Fibroblast of gingiva (primary cell): ENCODE results near the gene HOXA9.

ENCODE experiments used
- DNase-seq: peaks from one replicate; pipeline ENCODE4 v3.0.0-alpha.2; 2011; ENCODE audit warnings: low read depth

The HOXA9 gene

DNA sequence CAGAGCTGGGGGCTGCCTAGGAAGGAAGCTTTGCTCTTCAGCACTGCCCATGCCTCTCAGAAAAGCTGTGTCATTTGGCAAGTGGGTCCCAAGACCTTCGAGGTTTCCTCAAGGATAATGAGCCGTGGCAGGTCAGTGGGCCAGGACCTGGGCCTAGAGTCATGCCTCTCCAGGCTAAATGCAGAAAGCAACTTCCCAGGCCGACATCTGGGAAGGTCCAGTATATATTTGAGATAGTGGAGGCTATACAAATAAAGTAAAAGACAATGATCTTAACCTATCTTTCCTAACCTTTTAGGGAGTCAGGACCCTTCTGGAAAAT, 11.1 kb upstream of the HOXA9 start:
- no peak for DNase-seq

DNA sequence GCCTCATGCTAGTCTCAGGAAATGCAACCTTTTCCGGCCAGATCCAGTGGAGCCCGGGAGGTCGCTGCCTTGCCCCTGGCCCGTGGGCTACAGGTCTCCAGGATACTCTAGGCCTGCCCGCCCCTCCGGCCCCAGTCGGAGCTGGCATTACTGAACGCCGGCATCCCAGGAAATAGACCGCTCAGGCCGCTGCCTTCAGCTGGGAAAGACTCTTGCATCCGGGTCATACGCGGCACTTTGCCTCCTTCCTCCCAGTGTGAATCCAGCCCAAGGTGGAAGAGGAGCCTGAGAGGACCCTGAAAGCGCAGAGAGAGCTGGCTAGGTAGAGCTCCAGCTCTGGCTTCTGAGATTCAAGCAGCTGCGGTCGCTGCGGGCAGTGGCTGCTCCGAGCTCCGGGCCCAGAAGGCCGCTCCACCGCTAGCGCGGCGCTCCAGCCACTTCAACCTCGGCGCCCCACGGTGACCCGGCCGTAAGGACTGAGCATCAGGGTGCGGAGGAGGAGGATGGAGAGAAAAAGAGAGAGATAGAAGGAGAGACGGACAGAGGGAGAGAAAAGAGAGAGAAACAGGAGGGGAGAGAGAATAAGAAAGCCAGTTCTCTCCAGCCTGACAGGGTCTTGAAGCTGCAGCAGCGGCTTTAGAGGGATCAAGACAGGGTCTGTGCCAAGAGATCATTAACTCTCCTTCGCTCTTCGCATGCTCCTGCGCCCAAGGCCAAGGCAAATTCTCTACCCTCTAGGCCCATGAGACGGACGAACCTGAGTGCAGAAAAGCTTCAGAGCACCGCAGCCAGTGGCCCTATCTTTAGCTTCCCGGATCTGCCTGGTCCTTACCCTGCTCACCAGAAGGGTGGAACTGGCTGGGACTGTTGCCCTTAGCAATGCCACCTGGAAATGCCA, 10.5 kb upstream of the HOXA9 start:
- no peak for DNase-seq

DNA sequence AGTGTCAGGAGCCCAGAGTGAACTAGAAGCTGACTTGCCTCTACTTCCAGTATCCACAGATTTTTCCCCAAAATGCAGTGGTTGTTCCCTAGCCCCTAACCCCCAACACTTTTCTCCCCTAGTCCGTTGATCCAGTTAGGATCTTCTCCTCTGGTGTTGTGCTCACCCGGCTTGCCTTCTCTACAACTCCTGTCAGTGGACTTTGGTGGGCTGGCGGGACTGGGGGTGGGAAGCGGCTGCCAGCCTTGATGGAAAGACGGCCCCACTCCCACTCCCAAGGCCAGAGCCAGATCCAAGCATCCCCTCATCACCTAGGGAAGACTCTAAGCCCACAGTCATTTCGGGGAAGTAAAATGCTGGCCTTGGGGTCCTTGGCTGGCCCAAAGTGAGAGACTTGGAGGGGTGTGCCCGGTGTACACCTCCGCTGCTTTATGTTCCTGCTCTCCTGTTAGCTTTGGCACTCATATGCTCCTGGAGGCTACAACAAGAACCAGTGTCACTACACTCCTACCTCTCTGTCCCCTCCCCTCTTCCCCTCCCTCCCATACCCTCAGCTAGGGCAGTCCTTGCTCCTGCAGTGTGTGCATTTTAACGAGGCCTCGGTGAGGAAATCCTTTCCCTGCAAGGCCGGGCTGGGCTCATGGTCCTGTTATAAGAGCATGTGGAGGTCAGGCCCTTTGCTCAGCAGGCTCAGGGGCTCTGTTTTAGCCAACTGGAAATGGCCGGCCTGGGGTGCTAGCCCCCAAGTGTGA, 9.7 kb upstream of the HOXA9 start:
- no peak for DNase-seq

DNA sequence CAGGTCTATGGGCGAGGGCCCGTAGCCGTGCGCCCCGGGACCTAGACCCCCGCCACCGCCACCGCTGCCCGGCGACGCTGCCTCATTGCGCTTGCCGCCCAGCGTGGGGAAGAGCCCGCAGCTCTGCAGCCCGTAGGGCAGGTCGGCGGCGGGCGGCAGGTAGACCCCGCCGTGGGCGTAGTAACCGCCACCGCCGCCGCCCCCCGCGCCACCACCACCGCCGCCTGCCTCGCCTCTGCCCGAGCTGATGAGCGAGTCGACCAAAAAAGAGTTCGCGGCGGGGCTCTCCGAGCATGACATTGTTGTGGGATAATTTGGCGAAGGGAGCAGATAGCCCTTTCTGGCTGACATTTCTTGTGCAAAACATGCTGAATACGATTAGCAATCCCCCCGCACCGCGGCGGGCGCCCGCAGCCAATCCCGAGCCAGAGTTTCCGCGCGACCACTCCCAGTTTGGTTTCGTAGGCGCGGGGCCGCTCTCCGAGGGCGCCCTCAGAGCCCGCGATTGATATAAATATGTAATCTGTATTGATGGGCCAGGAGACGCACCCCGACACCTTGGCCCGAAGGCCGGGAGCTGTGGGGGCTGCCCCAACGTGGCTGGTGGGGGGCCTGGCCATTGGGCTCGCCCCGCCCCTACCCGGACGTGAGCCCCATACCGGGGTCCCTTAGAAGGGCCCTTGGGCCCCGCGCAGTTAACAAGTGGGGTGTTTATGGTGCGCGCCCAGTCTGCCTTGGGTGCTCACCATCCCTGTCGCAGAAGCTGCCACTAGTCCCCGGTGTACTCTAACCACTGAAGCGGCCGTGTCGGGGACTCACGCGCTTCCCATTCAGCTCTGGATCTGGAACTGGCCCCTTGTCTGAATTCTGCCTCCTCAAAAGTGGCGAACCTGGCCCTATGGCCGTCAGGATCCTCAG, 8.9 kb upstream of the HOXA9 start, which contains the start of gene HOXA10:
Gene HOXA10 (minus strand): TSS at position 365 of the 918 bp plus-strand sequence. CDS start 14 bp downstream, at position 351.
- no peak for DNase-seq

DNA sequence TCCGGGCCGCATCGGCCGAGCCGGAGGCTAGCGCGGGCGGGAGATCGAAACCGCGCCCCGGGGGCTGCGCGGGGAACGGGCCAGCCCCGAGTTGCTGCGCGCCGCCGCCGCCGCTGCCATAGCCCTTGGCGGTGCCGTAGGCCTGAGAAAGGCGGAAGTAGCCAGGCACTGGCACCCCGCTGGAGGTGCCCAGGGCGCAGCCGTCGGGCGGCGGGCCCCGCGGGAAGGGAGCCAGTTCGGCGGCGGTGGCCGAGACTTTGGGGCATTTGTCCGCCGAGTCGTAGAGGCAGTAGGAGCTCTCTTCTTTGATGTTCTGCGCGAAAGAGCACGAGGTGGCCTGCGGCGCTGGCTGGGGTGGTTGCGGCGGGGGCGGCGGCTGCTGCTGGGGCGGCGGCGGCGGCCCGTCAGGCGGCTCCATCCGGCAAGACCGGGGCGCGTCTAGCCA, 8.2 kb upstream of the HOXA9 start:
- no peak for DNase-seq

DNA sequence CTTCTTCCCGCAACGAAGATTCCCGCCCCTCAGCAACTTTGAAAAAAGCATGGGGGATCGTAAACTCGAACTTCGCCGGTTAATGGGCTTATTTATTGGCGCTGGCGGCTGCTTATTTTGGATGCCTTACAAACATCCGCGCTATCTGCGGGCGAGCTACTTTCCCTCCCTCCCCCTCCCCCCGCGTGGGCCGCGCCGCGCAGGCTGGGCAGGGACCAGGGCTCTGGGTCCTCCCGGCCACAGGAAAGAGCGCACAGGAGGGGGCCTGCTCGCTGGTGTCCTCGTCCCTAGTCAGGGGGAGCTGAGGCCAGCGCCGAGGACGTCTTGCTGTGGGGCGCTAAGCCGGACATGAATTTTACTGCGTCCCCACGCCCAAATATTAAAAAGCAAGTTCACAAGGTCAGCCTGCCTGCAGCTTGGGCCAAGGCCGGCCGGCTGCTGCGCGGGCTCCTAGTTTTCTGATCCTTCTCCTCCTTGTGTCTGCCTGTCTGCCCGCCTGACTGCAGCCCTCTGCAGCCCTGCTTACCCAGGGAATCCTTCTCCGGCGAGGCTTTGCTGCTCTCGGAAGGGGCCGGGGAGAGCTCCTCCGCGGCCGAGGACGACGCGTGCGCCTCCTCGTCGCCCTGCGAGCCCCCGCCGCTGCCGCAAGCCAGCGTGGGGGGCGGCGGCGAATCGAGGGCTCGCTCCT, 7.6 kb upstream of the HOXA9 start:
- DNase-seq: no peak

DNA sequence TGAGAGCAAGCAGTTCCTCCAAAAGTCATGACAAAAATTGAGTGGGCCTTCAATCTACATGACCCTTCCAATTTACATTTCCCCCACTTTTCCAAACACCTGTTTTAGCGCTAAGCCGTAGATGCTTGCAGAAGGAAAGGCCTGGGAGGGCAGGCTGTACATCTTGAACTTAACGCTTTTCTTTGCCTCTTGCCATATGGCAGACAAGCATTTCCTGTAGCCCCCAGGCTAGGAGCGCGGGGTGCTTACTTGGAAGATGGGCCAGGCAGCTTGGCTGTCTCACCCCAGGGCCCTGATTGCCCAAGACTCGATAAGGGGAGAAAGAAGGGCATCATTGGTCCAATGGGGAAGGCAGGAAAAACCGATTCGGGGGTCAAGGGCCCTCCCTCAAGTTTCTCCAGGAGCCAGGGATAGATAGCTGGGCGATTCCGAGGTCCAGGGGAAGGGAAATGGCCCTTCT, 7.0 kb upstream of the HOXA9 start:
- no peak for DNase-seq

DNA sequence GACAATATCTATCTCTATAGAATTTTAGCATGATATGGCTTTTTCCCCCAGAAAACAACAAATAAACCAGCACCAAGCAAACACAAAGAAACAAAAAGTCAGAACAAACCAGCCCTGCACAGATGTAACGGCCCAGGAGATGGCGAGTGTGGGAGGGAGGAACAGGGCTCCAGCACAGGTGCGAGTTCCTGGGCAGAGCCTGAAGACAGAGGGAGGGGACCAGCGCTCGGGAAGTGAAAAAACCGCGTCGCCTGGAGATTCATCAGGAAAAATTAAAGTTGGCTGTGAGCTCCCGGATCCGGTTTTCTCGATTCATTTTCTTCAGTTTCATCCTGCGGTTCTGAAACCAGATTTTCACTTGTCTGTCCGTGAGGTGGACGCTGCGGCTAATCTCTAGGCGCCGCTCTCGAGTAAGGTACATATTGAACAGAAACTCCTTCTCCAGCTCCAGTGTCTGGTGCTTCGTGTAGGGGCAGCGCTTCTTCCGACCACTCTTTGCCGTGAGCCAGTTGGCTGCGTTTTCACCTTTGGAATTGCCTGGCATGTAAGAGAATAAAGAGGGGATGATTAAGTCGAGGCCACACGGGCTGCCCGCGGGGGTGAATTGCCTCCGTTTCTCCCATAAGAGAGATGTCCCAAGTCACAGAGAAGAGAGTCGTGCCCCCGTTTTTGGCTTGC, 6.4 kb upstream of the HOXA9 start:
- no peak for DNase-seq

DNA sequence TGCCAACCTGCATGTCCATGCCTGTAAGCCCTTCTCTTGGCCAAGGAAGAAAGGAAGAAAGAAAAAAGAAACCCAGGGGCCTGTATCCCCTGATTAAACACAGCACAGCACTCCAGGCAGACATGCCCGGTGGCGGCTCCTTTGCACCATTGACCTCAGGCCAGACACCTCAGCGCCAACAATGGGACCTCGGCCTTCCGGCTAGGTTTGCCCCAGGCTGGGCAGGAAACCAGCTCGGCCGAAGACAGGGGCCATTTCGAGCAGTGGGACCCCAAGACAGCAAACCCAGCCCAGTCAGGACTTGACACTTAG, 5.9 kb upstream of the HOXA9 start:
- no peak for DNase-seq

DNA sequence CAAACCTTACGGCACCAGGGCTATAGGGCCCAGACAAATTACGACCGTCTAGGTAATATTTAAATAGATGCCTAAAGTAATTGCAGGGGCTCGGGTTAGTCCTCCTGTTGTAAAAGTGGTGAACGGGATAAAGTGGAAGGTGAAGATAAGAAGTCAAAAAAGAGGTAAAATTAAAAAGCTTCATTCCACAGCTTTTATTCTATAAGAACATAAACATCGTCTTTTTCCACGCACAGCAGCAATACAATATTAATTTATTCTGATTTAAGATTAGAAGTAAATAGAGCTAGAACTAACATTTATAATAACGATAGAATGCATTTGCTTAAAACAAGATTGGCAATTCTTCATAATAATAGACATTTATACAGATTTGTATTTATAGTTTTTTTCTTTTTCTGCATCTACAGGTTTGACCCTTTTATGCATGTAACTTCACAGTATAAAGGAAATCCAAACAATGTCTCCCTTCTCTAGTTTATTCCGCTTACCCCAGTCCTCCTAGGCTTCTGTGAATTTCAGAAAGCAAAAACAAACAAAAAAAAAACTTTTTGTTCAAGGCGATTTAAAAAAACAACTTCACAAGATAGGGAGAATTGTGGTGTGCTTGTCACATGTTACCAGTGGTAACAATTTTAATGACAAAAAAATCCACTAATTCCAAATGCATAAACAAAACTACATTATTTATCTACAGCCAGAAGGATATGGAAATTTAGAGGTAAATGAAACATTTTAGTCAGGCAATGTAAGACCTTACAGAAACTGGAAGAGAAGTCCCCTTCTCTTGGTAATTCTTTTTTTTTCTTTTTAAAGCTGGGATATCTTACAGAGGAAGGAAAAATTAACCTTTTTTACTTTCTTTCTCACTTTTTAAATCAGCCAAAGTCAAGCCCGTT, 5.3 kb upstream of the HOXA9 start:
- no peak for DNase-seq

DNA sequence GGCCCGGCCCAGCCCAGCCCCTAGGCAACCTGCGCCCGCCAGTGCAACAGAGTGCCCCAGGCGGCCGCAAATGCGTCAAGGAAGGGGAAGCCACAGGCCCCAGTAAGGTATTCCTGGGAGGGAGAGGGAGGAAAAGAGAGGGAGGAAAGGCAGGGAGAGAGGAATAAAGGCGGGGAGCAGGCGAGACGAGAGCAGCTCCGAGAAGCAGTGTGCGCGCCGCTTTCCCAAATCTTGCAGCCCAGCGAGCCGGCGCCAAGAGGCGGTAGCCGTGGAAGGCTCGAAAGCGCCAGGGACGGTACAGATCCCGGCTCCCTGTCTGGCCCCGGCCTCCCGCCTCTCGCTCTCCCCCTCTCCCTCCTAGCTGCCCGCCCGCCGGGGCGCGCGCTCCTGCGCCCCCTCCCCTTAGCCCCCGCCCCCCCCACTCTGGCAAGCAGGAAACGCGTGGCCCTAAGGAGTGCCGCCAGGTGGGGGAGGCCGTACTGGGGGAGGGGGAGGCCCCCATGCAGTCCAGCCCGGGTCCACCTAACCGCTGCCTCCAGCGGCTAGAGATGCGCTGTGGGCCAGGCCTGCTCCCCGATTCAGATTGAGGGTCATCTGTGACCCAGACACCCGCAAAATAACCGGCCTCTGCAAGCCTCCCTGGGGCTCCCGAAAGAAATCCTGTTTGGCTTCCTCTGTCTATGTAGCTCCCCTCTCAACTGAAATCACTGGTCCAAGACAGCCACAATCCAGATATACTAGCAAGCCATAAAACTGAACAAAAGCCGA, 4.5 kb upstream of the HOXA9 start:
- no peak for DNase-seq

DNA sequence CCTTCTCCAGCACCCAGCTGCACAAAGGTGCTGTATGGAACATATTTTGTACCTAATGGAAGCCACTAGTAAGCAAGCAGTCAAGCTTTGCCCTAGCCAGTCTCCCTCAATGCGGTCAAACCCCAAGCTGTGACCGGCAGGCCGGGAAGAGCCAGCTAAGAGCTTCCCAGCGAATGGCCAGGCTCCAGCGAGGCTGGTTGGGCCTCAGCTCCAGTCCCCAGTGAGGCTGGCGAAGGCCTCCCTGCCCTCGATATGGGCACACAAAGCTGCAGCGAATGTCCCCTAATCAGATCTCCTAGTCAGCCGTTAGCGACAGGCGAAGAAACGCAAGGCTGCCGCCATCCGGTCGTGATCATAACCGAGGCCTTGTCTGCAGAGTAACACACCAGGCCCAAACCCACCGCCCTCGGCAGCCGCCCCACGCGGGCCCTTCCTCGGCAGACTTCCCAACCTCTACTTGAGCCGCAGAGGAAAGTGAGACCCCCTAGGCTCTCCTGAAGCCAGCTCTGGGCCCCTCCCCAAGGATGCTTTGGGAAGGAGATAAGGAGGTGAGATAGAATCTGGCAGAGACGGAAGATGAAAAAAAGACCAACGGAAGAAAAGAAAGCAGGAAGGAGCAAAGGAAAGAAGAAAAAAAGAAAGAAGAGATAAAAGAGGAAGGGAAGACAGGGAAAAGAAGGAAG, 3.1 kb upstream of the HOXA9 start:
- DNase-seq: no peak

DNA sequence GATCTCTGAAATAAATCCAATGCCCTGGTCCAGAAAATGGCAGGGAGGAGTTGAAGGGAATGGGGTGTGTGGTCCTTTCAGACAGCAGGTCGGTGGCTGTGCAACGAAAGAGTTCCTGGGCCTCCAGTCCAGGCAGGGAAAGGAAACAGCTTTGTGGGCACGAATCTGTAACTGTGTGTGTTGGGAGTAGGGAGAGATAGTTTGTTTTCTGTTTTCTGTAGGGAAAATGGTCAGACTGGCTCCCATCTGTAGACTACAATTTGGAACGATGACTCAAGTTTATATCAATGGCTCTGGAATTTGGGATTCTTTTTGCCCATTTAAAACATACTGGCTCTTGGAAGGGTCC, 2.6 kb upstream of the HOXA9 start:
- no peak for DNase-seq

DNA sequence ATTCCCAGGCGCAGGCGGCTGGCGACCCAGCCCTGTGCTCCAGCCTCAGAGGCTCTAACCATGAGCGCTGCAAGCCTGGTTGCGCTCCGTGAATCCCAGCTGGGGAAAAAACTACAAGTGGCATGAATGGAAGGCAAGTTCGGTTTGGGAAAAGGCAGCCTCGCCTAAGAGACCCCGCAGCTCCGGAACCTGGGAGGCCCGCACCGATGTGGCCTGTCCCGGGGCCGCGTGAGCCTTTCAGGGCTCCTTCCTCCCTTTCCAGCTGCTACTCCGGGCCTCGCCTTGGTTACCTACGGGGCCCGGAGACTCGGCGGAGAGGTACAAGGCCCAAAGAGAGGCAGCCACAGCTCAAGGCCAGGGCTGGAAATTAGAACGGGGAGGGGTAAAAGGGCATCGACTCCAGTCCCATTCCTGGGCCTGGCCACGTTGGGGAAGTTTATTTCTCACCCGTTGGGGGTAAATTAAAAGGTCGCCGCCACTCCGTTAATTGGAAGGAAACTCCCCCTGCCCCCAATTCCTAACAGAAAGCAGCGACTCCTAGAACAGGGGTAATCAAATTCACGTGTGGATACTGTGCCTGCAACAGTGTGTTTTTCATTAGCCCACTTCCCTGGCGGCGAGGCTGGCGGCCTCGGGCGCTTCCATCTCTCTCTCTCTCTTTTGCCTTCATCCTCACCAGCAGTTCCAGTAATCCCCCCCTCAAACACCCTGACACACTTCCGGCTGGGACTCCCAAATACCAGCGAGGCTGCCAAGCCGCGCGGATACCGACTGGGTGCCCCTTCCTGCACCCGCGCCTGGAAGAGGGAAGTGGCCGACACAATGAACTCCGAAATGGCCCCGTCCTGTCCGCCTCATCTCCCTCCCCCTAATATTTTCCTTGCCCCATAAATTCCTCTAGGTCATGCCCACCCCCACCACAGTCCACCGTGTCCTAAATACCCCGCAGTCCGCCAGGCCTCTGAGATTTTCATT, 1.5 kb upstream of the HOXA9 start:
- no peak for DNase-seq

DNA sequence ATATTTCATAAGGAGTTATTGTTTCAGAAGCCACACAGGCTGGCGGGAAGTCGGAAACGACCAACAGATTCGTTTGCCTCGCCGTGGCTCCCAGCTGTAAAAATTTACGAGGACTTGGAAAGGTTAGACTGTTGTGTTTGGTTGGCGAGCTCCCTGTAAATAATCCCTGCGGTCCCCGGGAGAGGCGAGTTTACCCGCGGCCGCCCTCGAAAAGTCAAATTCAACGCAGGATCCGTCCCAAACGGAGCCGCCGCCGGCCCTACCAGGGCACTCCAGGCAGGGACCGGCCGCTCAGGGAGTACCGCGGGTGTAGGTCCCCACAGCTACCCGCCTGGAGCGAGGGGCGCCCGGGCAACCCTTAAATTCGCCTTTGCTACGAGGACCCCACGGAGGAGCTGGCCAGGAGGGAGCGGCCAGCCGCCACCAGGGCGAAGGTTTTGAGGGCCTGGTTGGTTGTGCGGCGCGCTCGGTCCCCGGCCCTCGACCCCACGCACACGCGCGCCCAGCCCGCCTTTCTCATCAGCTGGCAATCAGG, 726 bp upstream of the HOXA9 start:
- no peak for DNase-seq

DNA sequence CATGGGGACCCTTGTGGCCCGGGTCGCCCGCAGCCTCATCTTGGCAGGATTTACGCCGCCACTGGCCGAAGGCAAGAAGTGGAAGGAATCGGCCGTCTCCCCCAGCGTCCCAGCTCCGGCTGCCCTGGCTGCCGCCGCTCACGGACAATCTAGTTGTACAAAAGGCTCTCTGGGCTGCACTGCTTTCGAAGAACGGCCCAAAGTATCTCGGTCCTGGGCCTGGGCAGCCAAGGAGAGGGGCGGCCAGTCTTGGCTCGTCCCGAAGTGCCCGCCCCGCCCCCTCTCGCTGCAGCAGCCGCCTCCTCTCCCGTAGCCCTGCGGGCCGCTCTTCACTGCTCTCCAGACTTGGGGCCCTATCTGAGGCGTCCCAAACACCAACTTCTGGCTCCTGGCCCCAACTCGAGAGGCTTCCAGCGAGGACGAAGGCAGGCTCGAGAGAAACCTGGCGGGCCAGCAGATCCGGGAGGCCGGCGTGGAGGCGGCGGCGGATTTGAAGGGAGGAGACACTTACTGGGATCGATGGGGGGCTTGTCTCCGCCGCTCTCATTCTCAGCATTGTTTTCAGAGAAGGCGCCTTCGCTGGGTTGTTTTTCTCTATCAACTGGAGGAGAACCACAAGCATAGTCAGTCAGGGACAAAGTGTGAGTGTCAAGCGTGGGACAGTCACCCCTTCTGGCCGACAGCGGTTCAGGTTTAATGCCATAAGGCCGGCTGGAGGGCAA, 809 bp downstream of the HOXA9 start:
- DNase-seq: no peak

DNA sequence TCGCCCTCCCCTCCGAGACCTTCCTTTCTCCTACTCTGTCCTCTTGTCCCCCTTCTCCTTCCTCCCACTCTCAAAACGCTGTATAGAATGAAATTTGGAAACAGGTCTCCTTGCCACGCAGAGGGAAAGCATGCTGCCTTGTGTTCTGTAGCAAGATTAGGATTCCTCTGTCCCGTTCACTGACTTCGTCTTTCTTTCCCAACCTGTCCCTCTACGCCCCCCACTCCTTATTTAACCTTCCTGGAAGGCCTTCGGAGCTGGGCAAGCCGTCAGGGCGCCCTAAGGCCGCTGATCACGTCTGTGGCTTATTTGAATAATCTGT, 1.3 kb downstream of the HOXA9 start:
- DNase-seq: no peak
